Femur (tissue), 1 donor: Measurements from ENCODE around the gene TAF6.

Experiments
- DNase-seq: peaks from one replicate; pipeline ENCODE4 v3.0.0-alpha.2; 2017

The TAF6 gene

GRCh38 chr7:100120733-100121036, 1.5 kb upstream of the TAF6 start:
- no peak for DNase-seq

- peak; percentile 86 for DNase-seq
Measured at GRCh38 chr7:100119970-100120732, 993 bp upstream of the TAF6 start.

- no peak for DNase-seq
Measured at GRCh38 chr7:100118388-100119071, 628 bp downstream of the TAF6 start.

GRCh38 chr7:100115026-100115425, 4.1 kb downstream of the TAF6 start:
- no peak for DNase-seq

GRCh38 chr7:100111914-100112313, 7.2 kb downstream of the TAF6 start:
- DNase-seq = no peak

- no peak for DNase-seq
Measured at GRCh38 chr7:100111156-100111555, 8.0 kb downstream of the TAF6 start.

- no peak for DNase-seq
Measured at GRCh38 chr7:100109521-100110163, 9.5 kb downstream of the TAF6 start.

- DNase-seq = no peak
Measured at GRCh38 chr7:100107890-100108289, 11.3 kb downstream of the TAF6 start.

- DNase-seq = no peak
Measured at GRCh38 chr7:100107125-100107737, 11.9 kb downstream of the TAF6 start.

GRCh38 chr7:100106633-100107032, 12.5 kb downstream of the TAF6 start:
- DNase-seq = no peak

GRCh38 chr7:100105534-100105933, 13.6 kb downstream of the TAF6 start:
- no peak for DNase-seq

- no peak for DNase-seq
Measured at GRCh38 chr7:100102950-100103840, 16.0 kb downstream of the TAF6 start.

GRCh38 chr7:100101016-100101862, 17.9 kb downstream of the TAF6 start, which contains the start of the genes AP4M1 and MCM7:
Gene AP4M1, plus strand, starts transcription at chr7:100101643. Its CDS starts 72 bp downstream, at chr7:100101715.
Gene MCM7, minus strand, starts transcription at chr7:100101397. Its CDS starts 103 bp downstream, at chr7:100101294.
- peak; percentile 99 for DNase-seq

GRCh38 chr7:100100420-100101015, 18.6 kb downstream of the TAF6 start:
- DNase-seq = peak; percentile 96

- DNase-seq = no peak
Measured at GRCh38 chr7:100099452-100099851, 19.7 kb downstream of the TAF6 start.

- no peak for DNase-seq
Measured at GRCh38 chr7:100098913-100099312, 20.2 kb downstream of the TAF6 start.

GRCh38 chr7:100095704-100096103, 23.5 kb downstream of the TAF6 start:
- no peak for DNase-seq

- no peak for DNase-seq
Measured at GRCh38 chr7:100095289-100095688, 23.9 kb downstream of the TAF6 start.

GRCh38 chr7:100093925-100094486, 25.2 kb downstream of the TAF6 start:
- no peak for DNase-seq

- DNase-seq = no peak
Measured at GRCh38 chr7:100093498-100093897, 25.7 kb downstream of the TAF6 start.

GRCh38 chr7:100093054-100093453, 26.1 kb downstream of the TAF6 start:
- no peak for DNase-seq
